GM12875 (cell line): ENCODE results near the gene ZBTB7B.

Experiments
- H3K4me3 ChIP-seq: one replicate; pipeline ENCODE4 v1.5.1; 2011; ENCODE audit warnings: low read depth, low read length, control low read depth
- TF ChIP-seq, protein P1 (sequence below): IDR thresholded peaks from 2 replicates; pipeline ENCODE4 v1.5.1; 2011; ENCODE audit warnings: low read depth, mild to moderate bottlenecking, control low read depth, inconsistent platforms, low read length, moderate library complexity, borderline replicate concordance; ENCODE audit not compliant: insufficient read depth

Gene ZBTB7B

DNA sequence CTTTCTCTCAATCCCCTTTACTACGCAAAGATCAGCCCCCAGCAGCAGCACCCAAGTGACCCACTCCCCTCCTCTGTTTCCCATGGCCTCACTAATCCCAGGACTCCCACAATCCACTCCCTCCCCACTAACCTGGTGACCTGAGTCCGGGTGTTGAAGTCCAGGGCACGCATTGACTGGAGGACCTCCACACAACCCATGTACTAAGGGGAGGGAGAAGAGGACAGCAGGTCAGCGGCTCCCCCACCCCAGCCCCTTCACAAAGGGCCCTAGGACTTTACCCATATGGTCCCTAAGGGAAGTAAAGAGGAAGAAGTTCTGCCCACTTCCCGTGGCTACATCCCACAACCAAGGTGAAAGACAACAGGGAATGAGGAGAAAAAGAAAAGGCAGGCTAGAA is 33.4 kb upstream of the ZBTB7B start:
- H3K4me3 ChIP-seq: no peak overlapping the region

DNA sequence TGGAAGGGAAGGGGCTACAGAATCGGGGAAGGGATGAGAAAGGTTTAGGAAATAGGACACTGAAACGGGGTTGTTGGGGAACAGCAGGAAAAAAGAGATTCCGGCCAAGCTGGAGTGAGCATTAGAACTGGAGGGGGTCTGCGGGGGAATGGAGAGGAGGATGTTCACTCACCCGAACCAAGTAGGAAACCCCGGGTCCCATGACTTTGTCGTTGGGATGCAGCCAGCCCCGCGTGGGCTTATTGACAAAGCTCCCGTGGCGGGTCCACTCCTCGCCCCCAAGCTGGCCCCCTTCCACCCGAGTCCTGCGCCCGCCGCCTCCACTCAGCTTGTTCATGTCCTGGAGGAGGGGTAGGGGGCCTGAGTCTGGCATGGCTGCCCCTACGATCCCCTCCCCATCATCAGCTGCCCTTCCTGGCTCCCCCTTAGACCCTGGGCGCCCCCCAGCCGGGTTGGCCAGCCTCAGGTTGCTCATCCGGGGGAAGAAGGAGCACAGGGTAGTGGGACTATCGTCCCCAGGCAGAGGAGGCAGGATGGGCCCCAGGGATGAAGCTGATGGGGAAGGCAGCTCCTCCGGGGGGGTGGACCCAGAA is 32.6 kb upstream of the ZBTB7B start:
- H3K4me3 ChIP-seq: peak overlapping the region; percentile 28
- TF ChIP-seq, protein P1, sequence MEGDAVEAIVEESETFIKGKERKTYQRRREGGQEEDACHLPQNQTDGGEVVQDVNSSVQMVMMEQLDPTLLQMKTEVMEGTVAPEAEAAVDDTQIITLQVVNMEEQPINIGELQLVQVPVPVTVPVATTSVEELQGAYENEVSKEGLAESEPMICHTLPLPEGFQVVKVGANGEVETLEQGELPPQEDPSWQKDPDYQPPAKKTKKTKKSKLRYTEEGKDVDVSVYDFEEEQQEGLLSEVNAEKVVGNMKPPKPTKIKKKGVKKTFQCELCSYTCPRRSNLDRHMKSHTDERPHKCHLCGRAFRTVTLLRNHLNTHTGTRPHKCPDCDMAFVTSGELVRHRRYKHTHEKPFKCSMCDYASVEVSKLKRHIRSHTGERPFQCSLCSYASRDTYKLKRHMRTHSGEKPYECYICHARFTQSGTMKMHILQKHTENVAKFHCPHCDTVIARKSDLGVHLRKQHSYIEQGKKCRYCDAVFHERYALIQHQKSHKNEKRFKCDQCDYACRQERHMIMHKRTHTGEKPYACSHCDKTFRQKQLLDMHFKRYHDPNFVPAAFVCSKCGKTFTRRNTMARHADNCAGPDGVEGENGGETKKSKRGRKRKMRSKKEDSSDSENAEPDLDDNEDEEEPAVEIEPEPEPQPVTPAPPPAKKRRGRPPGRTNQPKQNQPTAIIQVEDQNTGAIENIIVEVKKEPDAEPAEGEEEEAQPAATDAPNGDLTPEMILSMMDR: no peak

More for the DNA sequence above, 33.4 kb upstream of the ZBTB7B start:
- TF ChIP-seq, protein P1: no peak

DNA sequence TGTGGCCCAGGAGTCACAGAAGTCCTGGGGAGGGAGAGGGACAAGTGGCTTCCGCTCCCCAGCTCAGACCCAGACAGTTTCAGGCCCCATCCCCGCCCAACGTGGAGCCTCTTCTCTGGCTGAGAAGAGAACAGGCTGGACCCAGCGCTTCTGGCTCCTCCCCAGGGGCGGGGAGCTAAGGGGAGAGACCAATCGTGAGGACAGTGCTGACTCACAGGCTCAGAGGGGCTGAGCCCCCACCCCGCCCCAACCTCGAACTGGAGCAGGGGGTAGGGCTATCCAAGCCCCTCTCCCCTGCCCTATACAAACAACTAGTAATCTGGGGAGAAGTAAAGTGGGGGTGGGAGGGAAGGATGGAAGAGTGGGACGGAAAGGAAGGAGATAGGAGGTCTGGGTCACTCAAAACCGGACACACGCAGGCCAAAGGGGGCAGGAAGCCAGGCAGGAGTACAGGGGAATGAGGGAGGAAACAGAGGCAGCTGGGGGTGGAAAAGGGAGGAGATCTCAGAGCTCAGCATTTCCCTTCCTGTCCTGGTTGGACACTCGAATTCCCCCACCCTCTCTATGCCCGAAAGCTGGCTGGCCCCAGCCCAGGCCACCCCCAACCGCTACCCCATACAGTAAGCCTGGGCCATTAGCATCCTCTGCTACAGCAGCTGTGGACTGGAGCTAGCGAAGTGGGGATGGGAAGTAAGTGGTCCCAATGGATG is 31.8 kb upstream of the ZBTB7B start, which contains the start of gene SHC1:
Gene SHC1 (minus strand): TSS at position 117 of the 710 bp plus-strand sequence. CDS start 221 bp downstream, outside the sequence.
- TF ChIP-seq, protein P1: no peak
- peak within 1 kb of the TSS; percentile 38 for H3K4me3 ChIP-seq

DNA sequence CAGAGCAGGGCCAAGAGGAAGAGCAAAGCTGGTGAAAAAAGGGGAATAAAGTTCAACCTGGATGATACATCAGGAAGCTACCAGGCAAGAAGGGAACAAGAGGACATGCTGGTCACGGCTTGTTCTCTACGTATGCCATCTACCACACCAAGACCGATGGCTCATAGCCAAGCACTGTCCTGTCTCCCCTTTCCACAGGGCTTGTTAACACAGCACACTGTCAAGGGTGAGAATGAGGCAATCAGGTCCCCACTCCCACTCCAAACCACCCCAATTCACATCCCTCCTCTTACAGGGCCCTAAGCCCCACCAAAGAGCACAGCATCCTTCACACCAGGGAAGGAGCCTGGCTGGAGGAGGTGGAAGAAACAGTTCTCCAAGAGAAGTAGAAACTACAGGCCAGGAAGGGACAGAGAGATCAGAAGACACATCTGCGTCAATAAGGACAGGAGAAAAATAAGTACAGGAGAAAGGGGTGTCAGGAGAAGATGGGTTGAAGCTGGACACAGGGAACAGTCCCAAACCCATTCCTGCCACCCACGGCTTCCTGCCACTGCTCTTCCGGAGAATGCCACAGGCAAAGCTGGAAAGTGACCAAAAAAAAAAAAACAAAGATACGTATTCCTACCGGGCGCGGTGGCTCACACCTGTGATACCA is 31.1 kb upstream of the ZBTB7B start:
- TF ChIP-seq, protein P1: no peak
- no peak overlapping the region for H3K4me3 ChIP-seq

DNA sequence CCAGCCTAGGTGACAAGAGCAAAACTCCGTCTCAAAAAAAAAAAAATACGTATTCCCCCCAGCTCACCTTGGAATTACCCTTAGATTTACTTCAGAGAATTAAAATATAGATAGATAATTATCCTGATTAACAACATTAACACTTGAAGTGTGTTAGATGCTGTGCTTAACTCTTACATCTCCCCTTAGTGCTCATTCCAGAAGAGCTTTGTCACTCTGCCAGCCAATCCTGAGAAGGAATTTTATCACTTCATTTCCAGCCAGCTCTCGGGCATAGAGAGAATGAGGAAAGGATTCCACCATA is 30.4 kb upstream of the ZBTB7B start:
- no peak overlapping the region for H3K4me3 ChIP-seq

DNA sequence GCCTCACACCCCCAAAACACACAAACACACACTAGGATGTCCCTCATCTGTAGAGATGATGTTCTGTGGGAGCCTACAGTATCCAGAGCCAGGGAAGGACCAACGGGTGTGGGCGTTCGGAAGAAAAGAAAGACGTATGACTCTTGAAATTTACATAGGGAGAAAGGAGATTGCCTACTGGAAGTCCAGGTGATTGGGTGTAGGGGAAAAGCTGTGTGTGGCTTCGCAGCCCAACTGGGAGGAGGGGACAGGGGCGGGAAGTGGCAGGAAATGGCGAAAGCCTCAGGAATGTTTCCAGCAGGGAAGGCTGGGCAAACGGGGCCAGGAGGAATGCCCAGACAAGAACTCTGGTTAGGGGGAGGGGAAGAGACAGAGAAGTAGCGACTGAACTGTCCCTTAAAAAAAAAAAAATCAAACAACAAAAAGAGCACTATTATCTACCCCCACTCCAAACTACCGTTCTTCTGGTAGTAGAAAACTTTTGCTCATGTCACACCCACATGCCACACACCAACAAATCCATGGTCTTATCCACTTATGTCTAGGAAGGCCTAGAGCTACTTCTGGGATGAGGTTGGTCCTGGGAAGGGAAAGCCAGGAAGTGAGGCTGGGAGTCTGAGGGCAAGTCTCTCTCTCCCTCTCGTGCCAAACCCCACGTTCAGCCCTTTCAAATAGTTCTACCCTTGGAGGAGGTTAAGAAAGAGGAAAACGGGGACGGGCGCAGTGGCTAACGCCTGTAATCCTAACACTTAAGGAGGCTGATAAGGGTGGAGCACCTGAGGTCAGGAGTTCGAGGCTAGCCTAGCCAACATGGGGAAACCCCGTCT is 29.9 kb upstream of the ZBTB7B start:
- TF ChIP-seq, protein P1: no peak
- no peak overlapping the region for H3K4me3 ChIP-seq

More for the DNA sequence above, 30.4 kb upstream of the ZBTB7B start:
- TF ChIP-seq, protein P1: no peak
